ENCODE results near the gene TWSG1. TPM values are rescaled to one million over a fixed set of nuclear protein-coding genes. Genes with fewer than 3 reads are reported as not detected.

The TWSG1 gene
- total and polyA plus RNA-seq, 4 donors: 51.7 to 148 (median 90.2) TPM

- WGBS, 2 donors: 33 to 46% methylated on average over 1 of the region's 1 CpG
- intact Hi-C loops (cut with DNase I): no loop called here
- Histone ChIP-seq H3K9me3 (ENCODE audit: control insufficient read depth, low read length) (no peaks in the 10 kb centered on the region), H3K36me3 (ENCODE audit: control insufficient read depth in 1 of 2, insufficient read depth in 2 of 2, low read length in 1 of 2) (no peaks in the 10 kb centered on the region), H3K4me1 (ENCODE audit: control insufficient read depth in 1 of 2, insufficient read depth in 2 of 2, low read length in 2 of 2) (no peaks in the 10 kb centered on the region), H3K4me3 (ENCODE audit: low read length in 2 of 2) (no peak overlapping the region), H3K27me3 (ENCODE audit: control insufficient read depth in 1 of 2, insufficient read depth in 2 of 2, low read length in 1 of 2) (no peaks in the 10 kb centered on the region), H3K27ac (ENCODE audit: low read depth in 1 of 2, low read length in 2 of 2) (no peak overlapping the region)
- no peak for ATAC-seq (ENCODE audit: low FRiP score)
- no peak for DNase-seq
These were observed 5.1 kb upstream of the TWSG1 start for GRCh38 chr18:9329471-9329870.

GRCh38 chr18:9330419-9330818, 4.2 kb upstream of the TWSG1 start:
- Histone ChIP-seq H3K36me3 (ENCODE audit: control insufficient read depth in 1 of 2, insufficient read depth in 2 of 2, low read length in 1 of 2) (no peaks in the 10 kb centered on the region), H3K27me3 (ENCODE audit: control insufficient read depth in 1 of 2, insufficient read depth in 2 of 2, low read length in 1 of 2) (no peaks in the 10 kb centered on the region), H3K4me1 (ENCODE audit: control insufficient read depth in 1 of 2, insufficient read depth in 2 of 2, low read length in 2 of 2) (no peaks in the 10 kb centered on the region), H3K4me3 (ENCODE audit: low read length in 2 of 2) (no peak overlapping the region), H3K27ac (ENCODE audit: low read depth in 1 of 2, low read length in 2 of 2) (no peak overlapping the region), H3K9me3 (ENCODE audit: control insufficient read depth, low read length) (no peaks in the 10 kb centered on the region)
- WGBS, 2 donors: 85 to 88% methylated on average over 3 of the region's 3 CpGs
- intact Hi-C loops (cut with DNase I): loop anchor here (5.0 to 10.0 kb wide), 3 partner anchors 144 to 256 kb away; partner anchors contain the start of genes ANKRD12 (in 1 of the 2) and RALBP1 (in 1 of the 2)
- DNase-seq: no peak
- ATAC-seq (ENCODE audit: low FRiP score): no peak

DNA sequence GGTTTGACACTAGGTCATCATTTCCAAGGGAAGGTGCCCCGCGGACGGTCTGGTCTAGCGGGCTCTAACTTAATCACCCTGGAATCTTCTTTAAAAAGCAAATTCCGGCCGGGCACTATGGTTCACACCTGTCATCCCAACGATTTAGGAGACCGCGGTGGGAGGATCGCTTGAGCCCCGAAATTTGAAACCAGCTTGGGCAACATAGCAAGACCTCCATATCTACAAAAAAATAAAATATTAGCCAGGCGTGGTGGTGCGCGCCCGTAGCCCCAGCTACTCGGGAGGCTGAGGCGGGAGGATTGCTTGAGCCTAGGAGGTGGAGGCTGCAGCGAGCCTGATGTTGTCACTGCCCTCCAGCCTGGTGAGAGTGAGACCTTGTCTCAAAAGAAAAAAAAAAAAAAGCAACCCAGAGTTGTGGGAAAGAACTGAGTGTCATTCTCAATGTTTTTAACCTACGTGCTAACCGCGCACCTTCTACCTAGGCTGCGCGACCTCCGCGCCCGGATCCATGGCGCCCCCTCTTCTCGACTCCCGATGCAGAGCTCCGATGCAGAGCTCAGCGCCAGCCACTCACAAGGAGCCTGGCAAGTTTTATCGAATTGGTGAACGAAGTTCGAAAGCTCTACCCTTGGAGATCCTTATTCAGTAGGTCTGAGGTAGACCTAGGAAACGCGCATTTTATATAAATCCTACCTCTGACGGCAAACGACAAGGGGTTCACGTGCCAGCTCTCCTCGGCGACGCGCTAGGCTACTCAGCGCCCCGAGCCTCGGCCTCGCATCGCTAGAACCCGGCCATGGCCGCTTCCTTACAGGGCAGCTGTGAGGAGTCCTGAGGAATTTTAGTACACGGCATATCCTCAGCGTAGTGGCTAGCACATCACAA, 888 bp upstream of the TWSG1 start:
- Histone ChIP-seq H3K36me3 (ENCODE audit: control insufficient read depth in 1 of 2, insufficient read depth in 2 of 2, low read length in 1 of 2) (peaks cover 0 to 2% of the 10 kb centered on the region in 2 donors), H3K9me3 (ENCODE audit: control insufficient read depth, low read length) (no peaks in the 10 kb centered on the region), H3K4me1 (ENCODE audit: control insufficient read depth in 1 of 2, insufficient read depth in 2 of 2, low read length in 2 of 2) (peaks cover 0 to 4% of the 10 kb centered on the region in 2 donors), H3K27ac (ENCODE audit: low read depth in 1 of 2, low read length in 2 of 2) (peak overlapping the region in 1 of 2 donors; percentile 66), H3K4me3 (ENCODE audit: low read length in 2 of 2) (peak overlapping the region; percentile 40 to 83), H3K27me3 (ENCODE audit: control insufficient read depth in 1 of 2, insufficient read depth in 2 of 2, low read length in 1 of 2) (no peaks in the 10 kb centered on the region)
- DNase-seq: peak; percentile 47 to 78
- ATAC-seq (ENCODE audit: low FRiP score): peak; percentile 71
- 33% methylated on average over 52 of the region's 52 CpGs for WGBS, 2 donors
- intact Hi-C loops (cut with DNase I): loop anchor here (1.0 to 10.0 kb wide), 5 partner anchors 29 to 259 kb away; partner anchors contain the start of genes RALBP1 (in 2 of the 2) and ANKRD12 (in 1 of the 2)

- no peaks in the 10 kb centered on the region for H3K27me3 ChIP-seq (ENCODE audit: control insufficient read depth in 1 of 2, insufficient read depth in 2 of 2, low read length in 1 of 2)
- H3K4me3 ChIP-seq (ENCODE audit: low read length in 2 of 2): peak overlapping the region; percentile 52 to 99
- H3K27ac ChIP-seq (ENCODE audit: low read depth in 1 of 2, low read length in 2 of 2): peak overlapping the region; percentile 30 to 51
- peaks cover 0 to 2% of the 10 kb centered on the region in 2 donors for H3K36me3 ChIP-seq (ENCODE audit: control insufficient read depth in 1 of 2, insufficient read depth in 2 of 2, low read length in 1 of 2)
- intact Hi-C loops (cut with DNase I): loop anchor here (1.0 to 10.0 kb wide), 5 partner anchors 28 to 260 kb away; partner anchors contain the start of genes RALBP1 (in 2 of the 2) and ANKRD12 (in 1 of the 2)
- H3K9me3 ChIP-seq (ENCODE audit: control insufficient read depth, low read length): no peaks in the 10 kb centered on the region
- peaks cover 0 to 4% of the 10 kb centered on the region in 2 donors for H3K4me1 ChIP-seq (ENCODE audit: control insufficient read depth in 1 of 2, insufficient read depth in 2 of 2, low read length in 2 of 2)
- WGBS, 2 donors: 1% methylated on average over 45 to 55 of the region's 55 CpGs
- peak; percentile 66 to 84 for DNase-seq
- peak; percentile 71 for ATAC-seq (ENCODE audit: low FRiP score)
These were observed 562 bp downstream of the TWSG1 start for GRCh38 chr18:9334973-9335696.

- H3K27me3 ChIP-seq (ENCODE audit: control insufficient read depth in 1 of 2, insufficient read depth in 2 of 2, low read length in 1 of 2): no peaks in the 10 kb centered on the region
- 18 to 26% methylated on average over 3 of the region's 3 CpGs for WGBS, 2 donors
- ATAC-seq (ENCODE audit: low FRiP score): no peak
- peaks cover 0 to 4% of the 10 kb centered on the region in 2 donors for H3K36me3 ChIP-seq (ENCODE audit: control insufficient read depth in 1 of 2, insufficient read depth in 2 of 2, low read length in 1 of 2)
- H3K9me3 ChIP-seq (ENCODE audit: control insufficient read depth, low read length): no peaks in the 10 kb centered on the region
- no peak overlapping the region for H3K27ac ChIP-seq (ENCODE audit: low read depth in 1 of 2, low read length in 2 of 2)
- peak overlapping the region; percentile 52 to 99 for H3K4me3 ChIP-seq (ENCODE audit: low read length in 2 of 2)
- DNase-seq: no peak
- H3K4me1 ChIP-seq (ENCODE audit: control insufficient read depth in 1 of 2, insufficient read depth in 2 of 2, low read length in 2 of 2): peaks cover 0 to 4% of the 10 kb centered on the region in 2 donors
- intact Hi-C loops (cut with DNase I): loop anchor here (2.0 to 10.0 kb wide), 3 partner anchors 27 to 261 kb away; partner anchors contain the start of gene RALBP1 (in 1 of the 2)
These were observed 1.1 kb downstream of the TWSG1 start for GRCh38 chr18:9335697-9336045.

DNA sequence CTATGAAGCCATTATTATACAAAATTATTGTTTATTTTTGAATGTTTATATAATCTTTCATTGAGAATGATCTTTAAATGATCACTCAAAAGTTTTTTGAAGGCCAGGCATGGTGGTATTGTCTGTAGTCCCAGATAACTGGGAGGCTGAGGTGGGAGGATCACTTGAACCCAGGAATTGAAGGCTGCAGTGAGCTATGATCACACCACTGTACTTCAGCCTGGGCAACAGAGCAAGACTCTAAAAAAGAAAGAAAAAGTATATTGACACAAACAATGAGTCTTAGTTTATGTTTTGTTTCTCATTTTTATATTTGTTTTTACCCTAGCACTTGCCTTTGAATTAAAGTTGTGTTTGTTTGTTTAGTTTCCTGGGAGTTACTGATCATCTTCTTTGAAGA, 2.3 kb downstream of the TWSG1 start:
- intact Hi-C loops (cut with DNase I): loop anchor here (10.0 kb wide), 2 partner anchors 138 to 262 kb away; partner anchors contain the start of gene RALBP1 (in 1 of the 2)
- no peak overlapping the region for H3K27ac ChIP-seq (ENCODE audit: low read depth in 1 of 2, low read length in 2 of 2)
- peaks cover 0 to 4% of the 10 kb centered on the region in 2 donors for H3K36me3 ChIP-seq (ENCODE audit: control insufficient read depth in 1 of 2, insufficient read depth in 2 of 2, low read length in 1 of 2)
- H3K27me3 ChIP-seq (ENCODE audit: control insufficient read depth in 1 of 2, insufficient read depth in 2 of 2, low read length in 1 of 2): no peaks in the 10 kb centered on the region
- H3K4me1 ChIP-seq (ENCODE audit: control insufficient read depth in 1 of 2, insufficient read depth in 2 of 2, low read length in 2 of 2): peaks cover 0 to 4% of the 10 kb centered on the region in 2 donors
- no peak overlapping the region for H3K4me3 ChIP-seq (ENCODE audit: low read length in 2 of 2)
- no peak for ATAC-seq (ENCODE audit: low FRiP score)
- H3K9me3 ChIP-seq (ENCODE audit: control insufficient read depth, low read length): no peaks in the 10 kb centered on the region
- no peak for DNase-seq

DNA sequence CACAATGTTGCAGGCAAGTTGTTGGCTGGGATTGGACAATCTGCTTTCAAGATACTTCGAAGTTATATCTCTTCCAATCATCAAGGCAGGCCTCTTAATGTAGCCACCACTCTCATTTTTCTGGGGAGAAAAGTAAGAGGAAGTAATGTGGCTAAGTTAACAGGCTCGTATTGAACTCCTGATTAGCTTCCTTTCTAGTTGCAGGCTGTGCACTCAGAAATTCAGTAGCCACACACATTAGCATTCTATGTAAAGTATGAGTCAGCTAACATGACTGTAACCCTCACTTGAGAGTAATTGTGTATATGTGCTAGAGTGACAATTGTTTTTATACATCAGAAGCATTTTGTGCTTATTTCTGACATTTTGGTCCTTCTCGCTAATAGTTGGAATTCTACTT, 3.3 kb downstream of the TWSG1 start:
- Histone ChIP-seq H3K27me3 (ENCODE audit: control insufficient read depth in 1 of 2, insufficient read depth in 2 of 2, low read length in 1 of 2) (no peaks in the 10 kb centered on the region), H3K4me1 (ENCODE audit: control insufficient read depth in 1 of 2, insufficient read depth in 2 of 2, low read length in 2 of 2) (peaks cover 0 to 4% of the 10 kb centered on the region in 2 donors), H3K9me3 (ENCODE audit: control insufficient read depth, low read length) (no peaks in the 10 kb centered on the region), H3K36me3 (ENCODE audit: control insufficient read depth in 1 of 2, insufficient read depth in 2 of 2, low read length in 1 of 2) (peaks cover 0 to 4% of the 10 kb centered on the region in 2 donors), H3K4me3 (ENCODE audit: low read length in 2 of 2) (no peak overlapping the region), H3K27ac (ENCODE audit: low read depth in 1 of 2, low read length in 2 of 2) (no peak overlapping the region)
- WGBS, 2 donors: 71 to 79% methylated on average over 3 of the region's 3 CpGs
- DNase-seq (no peak), ATAC-seq (ENCODE audit: low FRiP score) (no peak)
- intact Hi-C loops (cut with DNase I): loop anchor here (10.0 kb wide), 2 partner anchors 137 to 263 kb away; partner anchors contain the start of gene RALBP1 (in 1 of the 2)

- Histone ChIP-seq H3K4me3 (ENCODE audit: low read length in 2 of 2) (no peak overlapping the region), H3K27me3 (ENCODE audit: control insufficient read depth in 1 of 2, insufficient read depth in 2 of 2, low read length in 1 of 2) (no peaks in the 10 kb centered on the region), H3K27ac (ENCODE audit: low read depth in 1 of 2, low read length in 2 of 2) (no peak overlapping the region), H3K36me3 (ENCODE audit: control insufficient read depth in 1 of 2, insufficient read depth in 2 of 2, low read length in 1 of 2) (peaks cover 0 to 9% of the 10 kb centered on the region in 2 donors), H3K4me1 (ENCODE audit: control insufficient read depth in 1 of 2, insufficient read depth in 2 of 2, low read length in 2 of 2) (peaks cover 0 to 4% of the 10 kb centered on the region in 2 donors), H3K9me3 (ENCODE audit: control insufficient read depth, low read length) (no peaks in the 10 kb centered on the region)
- 95% methylated on average over 6 of the region's 6 CpGs for WGBS, 2 donors
- intact Hi-C loops (cut with DNase I): no loop called here
- no peak for ATAC-seq (ENCODE audit: low FRiP score)
- no peak for DNase-seq
These were observed 5.9 kb downstream of the TWSG1 start for GRCh38 chr18:9340472-9340871.

Data from aorta (tissue), 5 donors.